Astrocyte of the hippocampus (primary cell): ENCODE data around the gene AK4.

ENCODE experiments used
- DNase-seq: peaks from one replicate; pipeline ENCODE4 v3.0.0; 2011; ENCODE audit warnings: low read depth, low spot score

The AK4 gene

GRCh38 chr1:65250826-65251225 is 102.8 kb downstream of the AK4 start:
- no peak for DNase-seq

- DNase-seq: no peak
These were observed 105.9 kb downstream of the AK4 start for GRCh38 chr1:65253800-65254319.

- DNase-seq: peak; percentile 89
These were observed 106.5 kb downstream of the AK4 start for GRCh38 chr1:65254320-65255034.

- DNase-seq: peak; percentile 63
These were observed 107.1 kb downstream of the AK4 start for GRCh38 chr1:65255035-65255655.

- DNase-seq: no peak
These were observed 107.7 kb downstream of the AK4 start for GRCh38 chr1:65255656-65256050.

- no peak for DNase-seq
These were observed 109.1 kb downstream of the AK4 start for GRCh38 chr1:65256860-65257708.

- no peak for DNase-seq
These were observed 110.1 kb downstream of the AK4 start for GRCh38 chr1:65258106-65258505.

- DNase-seq: no peak
These were observed 111.8 kb downstream of the AK4 start for GRCh38 chr1:65259816-65260215.

GRCh38 chr1:65260851-65261473 is 113.0 kb downstream of the AK4 start:
- peak; percentile 68 for DNase-seq

- no peak for DNase-seq
These were observed 115.3 kb downstream of the AK4 start for GRCh38 chr1:65263286-65263685.

GRCh38 chr1:65264197-65264929 is 116.4 kb downstream of the AK4 start:
- DNase-seq: peak; percentile 78

GRCh38 chr1:65265296-65265650 is 117.3 kb downstream of the AK4 start:
- DNase-seq: peak; percentile 21

- peak; percentile 71 for DNase-seq
These were observed 117.8 kb downstream of the AK4 start for GRCh38 chr1:65265651-65266351.

GRCh38 chr1:65266476-65266875 is 118.5 kb downstream of the AK4 start:
- no peak for DNase-seq

- no peak for DNase-seq
These were observed 119.3 kb downstream of the AK4 start for GRCh38 chr1:65267271-65267670.

GRCh38 chr1:65267683-65268082 is 119.7 kb downstream of the AK4 start:
- no peak for DNase-seq

- no peak for DNase-seq
These were observed 121.6 kb downstream of the AK4 start for GRCh38 chr1:65269612-65270011.

GRCh38 chr1:65276197-65276939 is 128.4 kb downstream of the AK4 start:
- no peak for DNase-seq

- DNase-seq: no peak
These were observed 129.8 kb downstream of the AK4 start for GRCh38 chr1:65277605-65278347.
